ENCODE results near the gene JAM2. TPM values are rescaled to one million over a fixed set of nuclear protein-coding genes. Genes with fewer than 3 reads are reported as not detected.

JAM2 gene
- total RNA-seq, 1 experiment from 2014 or later = 2.6 TPM

GRCh38 chr21:25615880-25616279 is 23.2 kb upstream of the JAM2 start:
- Histone ChIP-seq H3K79me2 (ENCODE audit: insufficient read depth, low read length) (no peaks in the 10 kb centered on the region), H3K23me2 (ENCODE audit: insufficient read length, low read depth, low read length, poor library complexity, severe bottlenecking) (no peaks in the 10 kb centered on the region), H3K4me1 (ENCODE audit: insufficient read depth, low read length) (no peaks in the 10 kb centered on the region), H2BK120ac (ENCODE audit: low read depth, low read length, poor library complexity, severe bottlenecking) (no peak overlapping the region), H3K27ac (ENCODE audit: insufficient read length, low read depth, low read length) (no peak overlapping the region), H2BK5ac (ENCODE audit: insufficient read length, low read length) (no peak overlapping the region), H2BK20ac (ENCODE audit: low read depth, low read length, poor library complexity, severe bottlenecking) (no peak overlapping the region), H3K23ac (ENCODE audit: insufficient read length, low read depth, low read length) (no peak overlapping the region), H2BK15ac (ENCODE audit: low read depth, low read length) (no peak overlapping the region), H2AK5ac (ENCODE audit: insufficient read length, low read length) (no peak overlapping the region), H2AFZ (ENCODE audit: low read length) (no peak overlapping the region), H3K27me3 (ENCODE audit: insufficient read depth, low read length) (no peaks in the 10 kb centered on the region), H3K18ac (ENCODE audit: insufficient read length, low read depth, low read length) (no peak overlapping the region), H3K9me3 (ENCODE audit: control insufficient read depth, low read depth, low read length) (no peaks in the 10 kb centered on the region), H3K14ac (ENCODE audit: insufficient read depth, low read length) (no peak overlapping the region), H3K4me2 (ENCODE audit: insufficient read depth, insufficient read length, low read length) (no peak overlapping the region), H2BK12ac (ENCODE audit: insufficient read length, low read depth, low read length) (no peak overlapping the region), H4K20me1 (ENCODE audit: control insufficient read depth, insufficient read depth, insufficient read length) (no peaks in the 10 kb centered on the region), H4K91ac (ENCODE audit: insufficient read length, low read depth, low read length) (no peak overlapping the region), H3K9ac (ENCODE audit: extremely low read depth, insufficient read length, low read length) (no peak overlapping the region), H4K5ac (ENCODE audit: insufficient read length, low read depth, low read length) (no peak overlapping the region), H3K56ac (ENCODE audit: insufficient read length, low read depth, low read length) (no peak overlapping the region), H3T11ph (ENCODE audit: low read length) (no peak overlapping the region), H3K79me1 (ENCODE audit: insufficient read depth, low read depth, low read length, poor library complexity, severe bottlenecking) (no peaks in the 10 kb centered on the region), H3K4ac (ENCODE audit: low read depth, low read length) (no peak overlapping the region), H4K8ac (replicated peaks; ENCODE audit: insufficient read length, low read depth, low read length) (no peak overlapping the region)
- WGBS (ENCODE audit: extremely low coverage, insufficient read length, low lambda C conversion rate) = no CpG with 5 or more reads among the region's 3 CpGs
- Mint-ChIP-seq H3K4me1 (peaks cover 8 to 11% of the 10 kb centered on the region in 2 experiments), H3K27ac (no peak overlapping the region), H3K9me3 (no peaks in the 10 kb centered on the region), H3K36me3 (ENCODE audit: insufficient read depth in 1 of 3, low read depth in 3 of 3) (no peaks in the 10 kb centered on the region), H3K27me3 (ENCODE audit: low read depth) (peaks cover 23% of the 10 kb centered on the region), H3K4me3 (no peak overlapping the region)
- no peak for DNase-seq
- no peak for TF ChIP-seq CTCF (conservative IDR thresholded peaks at IDR 0.05)
